Articular chondrocyte of knee joint (primary cell): ENCODE data around the gene CD81. TPM values are rescaled to one million over a fixed set of nuclear protein-coding genes. Genes with fewer than 3 reads are reported as not detected.

Experiments
- small RNA-seq: library from RNA; depleted of rRNA; stranded (forward); fragments of <200 nt; gene quantifications from one replicate; pipeline ENCODE3, GENCODE V24; 2012
- total RNA-seq: library from RNA; depleted of rRNA; stranded (reverse); fragments of >200 nt; gene quantifications from 2 replicates; pipeline ENCODE4 v1.2.3, GENCODE V29; 2012

Gene CD81
- total RNA-seq, result 262 and 264 TPM in 2 replicates

GRCh38 chr11:2376751-2377451 is at the start of gene CD81:
TSS of gene CD81 (plus strand) at chr11:2377310. CDS start at chr11:2377550, 240 bp downstream.

GRCh38 chr11:2400069-2400761 is 23.1 kb downstream of the CD81 start, which contains the start of gene TSSC4:
TSS of gene TSSC4 (plus strand) at chr11:2400750. CDS start at chr11:2402634, 1,884 bp downstream.

GRCh38 chr11:2443881-2444820 is 67.0 kb downstream of the CD81 start, which contains the start of gene TRPM5:
TSS of gene TRPM5 (minus strand) at chr11:2444514. CDS start at chr11:2423036, 21,478 bp downstream.

GRCh38 chr11:2444821-2445745 is 68.0 kb downstream of the CD81 start, which contains the start of gene KCNQ1:
TSS of gene KCNQ1 (plus strand) at chr11:2445008. CDS start at chr11:2445099, 91 bp downstream.

Small RNA genes lying within 50 kb of the gene (small RNA-seq; reads per million reads assigned to genes)
- not detected for gene RF00019

Other genes starting within 250 kb of the CD81 start
- 1.0 and 1.2 TPM in 2 replicates for gene IGF2, start 237.9 kb upstream of the CD81 start, total RNA-seq
- gene INS, start 216.1 kb upstream of the CD81 start, total RNA-seq, result not detected in 2 replicates
- gene TH, start 205.5 kb upstream of the CD81 start, total RNA-seq, result not detected in 2 replicates
- gene ASCL2, start 106.7 kb upstream of the CD81 start, total RNA-seq, result not detected in 2 replicates
- 0.26 and 0.43 TPM in 2 replicates for gene C11orf21, start 75.4 kb upstream of the CD81 start, total RNA-seq
- 1.4 and 3.5 TPM in 2 replicates for gene TSPAN32, start 75.3 kb upstream of the CD81 start, total RNA-seq
- gene TSSC4, start 23.4 kb downstream of the CD81 start, total RNA-seq, result 24.0 and 30.1 TPM in 2 replicates
- not detected in 2 replicates for gene TRPM5, start 67.2 kb downstream of the CD81 start, total RNA-seq
- gene KCNQ1, start 67.7 kb downstream of the CD81 start, total RNA-seq, result not detected in 2 replicates